ENCODE measurements around the gene PALLD. TPM values are rescaled to one million over a fixed set of nuclear protein-coding genes. Genes with fewer than 3 reads are reported as not detected.
"Not testable (repeated sequence)": the region's sequence is repeated elsewhere in the genome, so short reads cannot be mapped to it uniquely, and the experiment has no call there.

PALLD gene
- total RNA-seq, 2 experiments from 2014 or later = 2.4 to 2.8 TPM

- CTCF ChIA-PET = no interaction called here
- peaks cover 3% of the 10 kb centered on the region for H3K4me1 Mint-ChIP-seq
- H3K27ac Mint-ChIP-seq = no peak overlapping the region
- H3K36me3 Mint-ChIP-seq (ENCODE audit: low read depth) = no peaks in the 10 kb centered on the region
- H3K9me3 Mint-ChIP-seq = no peaks in the 10 kb centered on the region
- H3K4me3 Mint-ChIP-seq = no peak overlapping the region
- POLR2A ChIA-PET = no interaction called here
- DNase-seq = no peak
- H3K27me3 Mint-ChIP-seq = peaks cover 5% of the 10 kb centered on the region
Observed at GRCh38 chr4:168803732-168804131, 306.9 kb downstream of the PALLD start.

- Mint-ChIP-seq H3K36me3 (ENCODE audit: low read depth) (no peaks in the 10 kb centered on the region), H3K27me3 (peaks cover 5% of the 10 kb centered on the region), H3K4me3 (no peak overlapping the region), H3K4me1 (peaks cover 3% of the 10 kb centered on the region), H3K9me3 (no peaks in the 10 kb centered on the region), H3K27ac (no peak overlapping the region)
- ChIA-PET POLR2A (no interaction called here), CTCF (no interaction called here)
- no peak for DNase-seq
Observed at GRCh38 chr4:168804146-168804545, 307.3 kb downstream of the PALLD start.

GRCh38 chr4:168805341-168805740 lies 308.5 kb downstream of the PALLD start:
- no peaks in the 10 kb centered on the region for H3K36me3 Mint-ChIP-seq (ENCODE audit: low read depth)
- H3K4me1 Mint-ChIP-seq = peaks cover 3% of the 10 kb centered on the region
- no peak overlapping the region for H3K4me3 Mint-ChIP-seq
- H3K9me3 Mint-ChIP-seq = no peaks in the 10 kb centered on the region
- ChIA-PET CTCF (no interaction called here), POLR2A (no interaction called here)
- H3K27me3 Mint-ChIP-seq = peaks cover 6% of the 10 kb centered on the region
- no peak for DNase-seq
- H3K27ac Mint-ChIP-seq = no peak overlapping the region

- POLR2A ChIA-PET; H3K4me3 Mint-ChIP-seq; DNase-seq; H3K9me3 Mint-ChIP-seq; H3K27me3 Mint-ChIP-seq; H3K36me3 Mint-ChIP-seq (ENCODE audit: low read depth); CTCF ChIA-PET; H3K4me1 Mint-ChIP-seq; H3K27ac Mint-ChIP-seq: not testable (repeated sequence)
Observed at GRCh38 chr4:168806247-168806646, 309.4 kb downstream of the PALLD start.

GRCh38 chr4:168811207-168811606 lies 314.4 kb downstream of the PALLD start:
- H3K9me3 Mint-ChIP-seq = no peaks in the 10 kb centered on the region
- H3K4me3 Mint-ChIP-seq = no peak overlapping the region
- ChIA-PET POLR2A (no interaction called here), CTCF (no interaction called here)
- peaks cover 25% of the 10 kb centered on the region for H3K27me3 Mint-ChIP-seq
- peaks cover 3% of the 10 kb centered on the region for H3K4me1 Mint-ChIP-seq
- H3K36me3 Mint-ChIP-seq (ENCODE audit: low read depth) = no peaks in the 10 kb centered on the region
- no peak for DNase-seq
- no peak overlapping the region for H3K27ac Mint-ChIP-seq

GRCh38 chr4:168811786-168812651 lies 315.2 kb downstream of the PALLD start:
- Mint-ChIP-seq H3K27me3 (peaks cover 32% of the 10 kb centered on the region), H3K27ac (no peak overlapping the region), H3K9me3 (no peaks in the 10 kb centered on the region), H3K36me3 (ENCODE audit: low read depth) (no peaks in the 10 kb centered on the region), H3K4me3 (no peak overlapping the region), H3K4me1 (peaks cover 7% of the 10 kb centered on the region)
- DNase-seq = no peak
- CTCF ChIA-PET = no interaction called here
- POLR2A ChIA-PET = no interaction called here

GRCh38 chr4:168812806-168813205 lies 316.0 kb downstream of the PALLD start:
- H3K4me3 Mint-ChIP-seq = no peak overlapping the region
- peaks cover 40% of the 10 kb centered on the region for H3K27me3 Mint-ChIP-seq
- peaks cover 10% of the 10 kb centered on the region for H3K4me1 Mint-ChIP-seq
- H3K9me3 Mint-ChIP-seq = no peaks in the 10 kb centered on the region
- CTCF ChIA-PET = no interaction called here
- POLR2A ChIA-PET = no interaction called here
- no peak overlapping the region for H3K27ac Mint-ChIP-seq
- no peaks in the 10 kb centered on the region for H3K36me3 Mint-ChIP-seq (ENCODE audit: low read depth)
- no peak for DNase-seq

- no peak for DNase-seq
- Mint-ChIP-seq H3K9me3 (no peaks in the 10 kb centered on the region), H3K27ac (no peak overlapping the region), H3K27me3 (peaks cover 50% of the 10 kb centered on the region), H3K4me1 (peaks cover 10% of the 10 kb centered on the region), H3K4me3 (no peak overlapping the region), H3K36me3 (ENCODE audit: low read depth) (no peaks in the 10 kb centered on the region)
- POLR2A ChIA-PET = no interaction called here
- CTCF ChIA-PET = no interaction called here
Observed at GRCh38 chr4:168813890-168814289, 317.0 kb downstream of the PALLD start.

GRCh38 chr4:168815379-168816345 lies 318.8 kb downstream of the PALLD start:
- Mint-ChIP-seq H3K4me1 (peaks cover 10% of the 10 kb centered on the region), H3K27ac (no peak overlapping the region), H3K27me3 (peaks cover 48% of the 10 kb centered on the region), H3K36me3 (ENCODE audit: low read depth) (no peaks in the 10 kb centered on the region), H3K4me3 (no peak overlapping the region), H3K9me3 (no peaks in the 10 kb centered on the region)
- POLR2A ChIA-PET = no interaction called here
- CTCF ChIA-PET = interaction anchor here (2.3 kb wide), 1 partner anchor 16 kb away, joined by 7 read pairs; no protein-coding TSS in a partner anchor
- DNase-seq = no peak

- POLR2A ChIA-PET = no interaction called here
- Mint-ChIP-seq H3K27ac (no peak overlapping the region), H3K4me3 (no peak overlapping the region), H3K36me3 (ENCODE audit: low read depth) (no peaks in the 10 kb centered on the region), H3K4me1 (peaks cover 10% of the 10 kb centered on the region), H3K9me3 (no peaks in the 10 kb centered on the region), H3K27me3 (peaks cover 47% of the 10 kb centered on the region)
- CTCF ChIA-PET = interaction anchor here (0.6 to 2.3 kb wide), 2 partner anchors 15 to 37 kb away, joined by 3 to 7 read pairs; no protein-coding TSS in a partner anchor
- no peak for DNase-seq
Observed at GRCh38 chr4:168817370-168817769, 320.5 kb downstream of the PALLD start.

GRCh38 chr4:168822481-168822880 lies 325.6 kb downstream of the PALLD start:
- CTCF ChIA-PET = interaction anchor here (0.6 to 2.2 kb wide), 5 partner anchors 11 to 135 kb away, joined by 3 to 7 read pairs (median 3); no protein-coding TSS in a partner anchor
- Mint-ChIP-seq H3K9me3 (no peaks in the 10 kb centered on the region), H3K4me1 (no peaks in the 10 kb centered on the region), H3K27ac (no peak overlapping the region), H3K27me3 (peaks cover 22% of the 10 kb centered on the region), H3K36me3 (ENCODE audit: low read depth) (no peaks in the 10 kb centered on the region), H3K4me3 (no peak overlapping the region)
- no peak for DNase-seq
- POLR2A ChIA-PET = no interaction called here

GRCh38 chr4:168825975-168826374 lies 329.1 kb downstream of the PALLD start:
- no peak for DNase-seq
- H3K27ac Mint-ChIP-seq = no peak overlapping the region
- H3K36me3 Mint-ChIP-seq (ENCODE audit: low read depth) = peaks cover 2% of the 10 kb centered on the region
- no peaks in the 10 kb centered on the region for H3K9me3 Mint-ChIP-seq
- peaks cover 15% of the 10 kb centered on the region for H3K27me3 Mint-ChIP-seq
- ChIA-PET POLR2A (no interaction called here), CTCF (interaction anchor here (1.2 kb wide), 1 partner anchor 12 kb away, joined by 3 read pairs; no protein-coding TSS in a partner anchor)
- H3K4me1 Mint-ChIP-seq = peaks cover 2% of the 10 kb centered on the region
- no peak overlapping the region for H3K4me3 Mint-ChIP-seq

- CTCF ChIA-PET = interaction anchor here (1.2 kb wide), 1 partner anchor 11 kb away, joined by 3 read pairs; no protein-coding TSS in a partner anchor
- no peak overlapping the region for H3K4me3 Mint-ChIP-seq
- peaks cover 2% of the 10 kb centered on the region for H3K36me3 Mint-ChIP-seq (ENCODE audit: low read depth)
- peaks cover 7% of the 10 kb centered on the region for H3K4me1 Mint-ChIP-seq
- DNase-seq = no peak
- H3K27me3 Mint-ChIP-seq = peaks cover 19% of the 10 kb centered on the region
- no peak overlapping the region for H3K27ac Mint-ChIP-seq
- POLR2A ChIA-PET = no interaction called here
- no peaks in the 10 kb centered on the region for H3K9me3 Mint-ChIP-seq
Observed at GRCh38 chr4:168826620-168827019, 329.8 kb downstream of the PALLD start.

Data from activated CD4-positive, alpha-beta T cell treated with anti-CD3 and anti-CD28 coated beads, Interleukin-2, amount 10 ng/mL, durations not matched to agents 7 days and 5 days (primary cell).